ENCODE results near the gene VEZT.

DNA sequence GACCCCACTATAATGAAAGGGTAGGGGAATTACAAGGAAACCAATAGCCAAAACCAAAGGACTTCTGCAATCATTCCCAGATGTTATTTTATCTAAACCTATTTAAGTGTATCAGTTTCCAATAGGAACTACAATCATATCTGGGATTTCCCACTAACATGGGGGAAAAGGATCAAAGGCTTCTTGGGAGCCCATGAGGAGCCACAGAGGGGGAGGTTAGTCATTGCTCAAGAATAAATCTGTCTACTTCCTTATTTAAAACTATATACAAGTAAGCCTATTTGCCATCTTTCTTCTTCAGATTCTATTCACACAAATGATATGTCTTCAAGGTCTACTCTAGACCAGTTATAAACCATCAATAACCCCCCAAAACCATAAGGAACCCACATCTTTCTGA is 33.5 kb upstream of the VEZT start:
- TF ChIP-seq, protein P1, sequence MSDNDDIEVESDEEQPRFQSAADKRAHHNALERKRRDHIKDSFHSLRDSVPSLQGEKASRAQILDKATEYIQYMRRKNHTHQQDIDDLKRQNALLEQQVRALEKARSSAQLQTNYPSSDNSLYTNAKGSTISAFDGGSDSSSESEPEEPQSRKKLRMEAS (IDR thresholded peaks at IDR 0.05), result no peak
- TF ChIP-seq, protein P2, sequence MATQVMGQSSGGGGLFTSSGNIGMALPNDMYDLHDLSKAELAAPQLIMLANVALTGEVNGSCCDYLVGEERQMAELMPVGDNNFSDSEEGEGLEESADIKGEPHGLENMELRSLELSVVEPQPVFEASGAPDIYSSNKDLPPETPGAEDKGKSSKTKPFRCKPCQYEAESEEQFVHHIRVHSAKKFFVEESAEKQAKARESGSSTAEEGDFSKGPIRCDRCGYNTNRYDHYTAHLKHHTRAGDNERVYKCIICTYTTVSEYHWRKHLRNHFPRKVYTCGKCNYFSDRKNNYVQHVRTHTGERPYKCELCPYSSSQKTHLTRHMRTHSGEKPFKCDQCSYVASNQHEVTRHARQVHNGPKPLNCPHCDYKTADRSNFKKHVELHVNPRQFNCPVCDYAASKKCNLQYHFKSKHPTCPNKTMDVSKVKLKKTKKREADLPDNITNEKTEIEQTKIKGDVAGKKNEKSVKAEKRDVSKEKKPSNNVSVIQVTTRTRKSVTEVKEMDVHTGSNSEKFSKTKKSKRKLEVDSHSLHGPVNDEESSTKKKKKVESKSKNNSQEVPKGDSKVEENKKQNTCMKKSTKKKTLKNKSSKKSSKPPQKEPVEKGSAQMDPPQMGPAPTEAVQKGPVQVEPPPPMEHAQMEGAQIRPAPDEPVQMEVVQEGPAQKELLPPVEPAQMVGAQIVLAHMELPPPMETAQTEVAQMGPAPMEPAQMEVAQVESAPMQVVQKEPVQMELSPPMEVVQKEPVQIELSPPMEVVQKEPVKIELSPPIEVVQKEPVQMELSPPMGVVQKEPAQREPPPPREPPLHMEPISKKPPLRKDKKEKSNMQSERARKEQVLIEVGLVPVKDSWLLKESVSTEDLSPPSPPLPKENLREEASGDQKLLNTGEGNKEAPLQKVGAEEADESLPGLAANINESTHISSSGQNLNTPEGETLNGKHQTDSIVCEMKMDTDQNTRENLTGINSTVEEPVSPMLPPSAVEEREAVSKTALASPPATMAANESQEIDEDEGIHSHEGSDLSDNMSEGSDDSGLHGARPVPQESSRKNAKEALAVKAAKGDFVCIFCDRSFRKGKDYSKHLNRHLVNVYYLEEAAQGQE (IDR thresholded peaks at IDR 0.05; ENCODE audit: low read depth), result no peak
- TF ChIP-seq FOXM1 (IDR thresholded peaks at IDR 0.05; ENCODE audit: borderline replicate concordance, low read depth) (no peak), CEBPB (IDR thresholded peaks at IDR 0.05) (no peak), TAF1 (IDR thresholded peaks at IDR 0.05; ENCODE audit: low read depth) (no peak), YY1 (IDR thresholded peaks at IDR 0.05; ENCODE audit: low read depth) (no peak), RAD21 (IDR thresholded peaks at IDR 0.05; ENCODE audit: low read depth) (no peak)

Measured in Ishikawa (cell line).